Keratinocyte (primary cell): Measurements from ENCODE around the gene SCAMP4. TPM values are rescaled to one million over a fixed set of nuclear protein-coding genes. Genes with fewer than 3 reads are reported as not detected.

ENCODE experiments used
- DNase-seq: peaks from one replicate; pipeline ENCODE4 v3.0.0-alpha.2; 2011; ENCODE audit warnings: low read depth, missing footprints, low spot score
- FAIRE-seq: peaks from 2 replicates; lab custom pipeline; 2011; peaks lifted over from hg19 to GRCh38; lab: Jason Lieb, UNC
- H2AFZ ChIP-seq: 2 replicates; pipeline ENCODE4 v1.6.0; 2012; ENCODE audit warnings: low read length, control low read depth, inconsistent platforms; ENCODE audit not compliant: control insufficient read depth
- H3K27ac ChIP-seq: 2 replicates; pipeline ENCODE4 v1.5.1; 2011; ENCODE audit warnings: low read length; ENCODE audit not compliant: control insufficient read depth, insufficient read depth
- H3K27me3 ChIP-seq: 3 replicates; pipeline ENCODE4 v1.6.0; 2011; ENCODE audit warnings: low read length; ENCODE audit not compliant: control insufficient read depth, insufficient read depth; ENCODE audit errors: extremely low read depth
- H3K36me3 ChIP-seq, 2 experiments: 2 replicates in 1 of 2; 3 replicates in 1 of 2; pipeline ENCODE4 v1.5.1; 2011; ENCODE audit warnings: low read length in 2 of 2, mild to moderate bottlenecking in 1 of 2; ENCODE audit not compliant: control insufficient read depth in 2 of 2, insufficient read depth in 2 of 2; ENCODE audit errors: extremely low read depth in 1 of 2
- H3K4me1 ChIP-seq: 3 replicates; pipeline ENCODE4 v1.5.1; 2011; ENCODE audit warnings: low read length; ENCODE audit not compliant: control insufficient read depth, insufficient read depth; ENCODE audit errors: extremely low read depth
- H3K4me2 ChIP-seq: 3 replicates; pipeline ENCODE4 v1.6.0; 2011; ENCODE audit warnings: low read depth, low read length; ENCODE audit not compliant: control insufficient read depth, insufficient read depth; ENCODE audit errors: extremely low read depth
- H3K4me3 ChIP-seq, 3 experiments: fragments of 200-600 bp in 1 of 3; sonication (generic) in 1 of 3; 2 replicates in 2 of 3; 3 replicates in 1 of 3; pipeline ENCODE4 v1.5.1; 2011 to 2016; ENCODE audit warnings: low read length in 3 of 3, mild to moderate bottlenecking in 3 of 3, control low read depth in 2 of 3, inconsistent platforms in 1 of 3, low read depth in 1 of 3, mixed read lengths in 1 of 3, mixed run types in 1 of 3, moderate library complexity in 1 of 3; ENCODE audit not compliant: control insufficient read depth in 2 of 3, insufficient read depth in 2 of 3; ENCODE audit errors: extremely low read depth in 1 of 3
- H3K79me2 ChIP-seq: 2 replicates; pipeline ENCODE4 v1.6.0; 2012; ENCODE audit warnings: low read length; ENCODE audit not compliant: control insufficient read depth, insufficient read depth
- H3K9ac ChIP-seq: 3 replicates; pipeline ENCODE4 v1.6.0; 2011; ENCODE audit warnings: low read length; ENCODE audit not compliant: control insufficient read depth, insufficient read depth; ENCODE audit errors: extremely low read depth
- H3K9me1 ChIP-seq: 3 replicates; pipeline ENCODE4 v1.6.0; 2011; ENCODE audit warnings: low read length; ENCODE audit not compliant: control insufficient read depth, insufficient read depth; ENCODE audit errors: extremely low read depth
- H3K9me3 ChIP-seq: 2 replicates; pipeline ENCODE4 v1.5.1; 2012; ENCODE audit warnings: low read depth, low read length; ENCODE audit not compliant: control insufficient read depth
- H4K20me1 ChIP-seq: 3 replicates; pipeline ENCODE4 v1.6.0; 2011; ENCODE audit warnings: low read length; ENCODE audit not compliant: control insufficient read depth, insufficient read depth; ENCODE audit errors: extremely low read depth
- CTCF ChIP-seq, 3 experiments: IDR thresholded peaks in 1 of 3; conservative IDR thresholded peaks in 1 of 3; optimal IDR thresholded peaks in 1 of 3; 2 replicates in 2 of 3; 3 replicates in 1 of 3; pipeline versions ENCODE3 to v1.5.1; 2011; ENCODE audit warnings: low read length in 3 of 3, mild to moderate bottlenecking in 3 of 3, moderate library complexity in 2 of 3, control low read depth in 1 of 3, inconsistent platforms in 1 of 3; ENCODE audit not compliant: insufficient read depth in 2 of 3; ENCODE audit errors: extremely low read depth in 1 of 3
- EZH2 ChIP-seq: IDR thresholded peaks from one replicate; pipeline ENCODE4 v1.6.1; 2012; ENCODE audit warnings: inconsistent platforms, mild to moderate bottlenecking, low read length, moderate library complexity
- dilution Hi-C: fragments of 300-500 bp; cut with MboI; formaldehyde crosslinking; loops from one replicate; pipeline ENCODE4 v1.7.0; 2020; ENCODE audit warnings: low sequenced_read_pairs; ENCODE audit not compliant: extremely low pct_ligation_motif_present
- polyA plus RNA-seq, 5 experiments: library from polyadenylated mRNA; depleted of rRNA in 3 of 5; stranded (reverse) in 3 of 5; stranded (forward) in 1 of 5; unstranded in 1 of 5; fragments of >200 nt; gene quantifications; 1 replicate in 1 of 5; 2 replicates in 3 of 5; 3 replicates in 1 of 5; pipeline versions ENCODE4 v1.2.1 to v1.2.3, GENCODE V29; 2011 to 2012; ENCODE audit warnings: missing spikeins in 2 of 5, low read depth in 1 of 5, low replicate concordance in 1 of 5

Gene SCAMP4
- polyA plus RNA-seq, 1 donor (not counting 4 experiments of a cell fraction or from before 2014, with no cell fraction given), result 4.8 TPM

GRCh38 chr19:1901940-1902404 is 3.2 kb upstream of the SCAMP4 start:
- Histone ChIP-seq H3K4me3 (no peak overlapping the region), H3K4me2 (no peak overlapping the region), H3K9me3 (no peaks in the 10 kb centered on the region), H2AFZ (no peak overlapping the region), H3K27ac (no peak overlapping the region), H3K36me3 (no peaks in the 10 kb centered on the region), H3K4me1 (peaks cover 22% of the 10 kb centered on the region), H3K27me3 (no peaks in the 10 kb centered on the region), H3K9ac (no peak overlapping the region), H3K79me2 (peaks cover 8% of the 10 kb centered on the region), H4K20me1 (no peaks in the 10 kb centered on the region), H3K9me1 (no peaks in the 10 kb centered on the region)
- no peak for DNase-seq
- dilution Hi-C loops, result no loop called here
- TF ChIP-seq EZH2 (no peak), CTCF (optimal IDR thresholded peaks at IDR 0.05 in 1 of 3, IDR thresholded peaks at IDR 0.05 in 1 of 3, conservative IDR thresholded peaks at IDR 0.05 in 1 of 3; ENCODE audit: extremely low read depth in 1 of 3, insufficient read depth in 2 of 3, low read length in 3 of 3) (no peak)
- no peak for FAIRE-seq

- no peak for FAIRE-seq
- H3K9me1 ChIP-seq, result no peaks in the 10 kb centered on the region
- no peaks in the 10 kb centered on the region for H4K20me1 ChIP-seq
These were observed 2.3 kb upstream of the SCAMP4 start for GRCh38 chr19:1902923-1903322.

More at GRCh38 chr19:1902923-1903322, 2.3 kb upstream of the SCAMP4 start:
- H3K4me2 ChIP-seq, result no peak overlapping the region
- no peak overlapping the region for H3K9ac ChIP-seq
- H3K4me1 ChIP-seq, result peaks cover 25% of the 10 kb centered on the region
- no peaks in the 10 kb centered on the region for H3K9me3 ChIP-seq
- no peak overlapping the region for H3K27ac ChIP-seq
- DNase-seq, result no peak
- H3K4me3 ChIP-seq, result no peak overlapping the region
- H3K79me2 ChIP-seq, result peaks cover 17% of the 10 kb centered on the region
- dilution Hi-C loops, result no loop called here
- TF ChIP-seq CTCF (optimal IDR thresholded peaks at IDR 0.05 in 1 of 3, IDR thresholded peaks at IDR 0.05 in 1 of 3, conservative IDR thresholded peaks at IDR 0.05 in 1 of 3; ENCODE audit: extremely low read depth in 1 of 3, insufficient read depth in 2 of 3, low read length in 3 of 3) (no peak), EZH2 (no peak)
- H3K36me3 ChIP-seq, result no peaks in the 10 kb centered on the region
- no peak overlapping the region for H2AFZ ChIP-seq
- no peaks in the 10 kb centered on the region for H3K27me3 ChIP-seq
